Panc1 (cell line): ENCODE measurements around the gene KCNQ2. TPM values are rescaled to one million over a fixed set of nuclear protein-coding genes. Genes with fewer than 3 reads are reported as not detected.

Experiments used
- ATAC-seq: fragments of 200-7000 bp; cut with Tn5 transposase; 2 replicates; pipeline ENCODE4 v1.9.1; 2020; ENCODE audit warnings: mild to moderate bottlenecking, moderate library complexity
- BruUV-seq: library from RNA; stranded (reverse); fragments of 400-500 nt; replicated peaks from 2 replicates; lab custom pipeline; 2021; lab: Mats Ljungman, UMichigan
- CTCF ChIA-PET: fragments of 300-600 bp; sonication (Branson Sonifier 250); formaldehyde crosslinking; loops from one replicate; lab custom pipeline; 2022; ENCODE audit warnings: antibody characterized with exemption; lab: Charles Lee
- POLR2A ChIA-PET: fragments of 300-600 bp; sonication (Branson Sonifier 250); formaldehyde crosslinking; loops from one replicate; lab custom pipeline; 2022; ENCODE audit warnings: antibody characterized with exemption; lab: Charles Lee
- DNase-seq: peaks from one replicate; pipeline ENCODE4 v3.0.0-alpha.2; 2010; ENCODE audit warnings: low read depth, low spot score
- H3K27ac ChIP-seq: 2 replicates; pipeline ENCODE4 v1.5.1; 2011; ENCODE audit warnings: mild to moderate bottlenecking, low read length, inconsistent platforms
- H3K27me3 ChIP-seq: fragments of 200-500 bp; sonication (Bioruptor generic); 2 replicates; pipeline ENCODE4 v1.6.0; 2014; ENCODE audit warnings: low read length, inconsistent platforms; ENCODE audit not compliant: control insufficient read depth, insufficient read depth
- H3K36me3 ChIP-seq: fragments of 200-500 bp; sonication (Bioruptor generic); 2 replicates; pipeline ENCODE4 v1.5.1; 2014; ENCODE audit warnings: inconsistent platforms, mild to moderate bottlenecking, low read length, moderate library complexity; ENCODE audit not compliant: control insufficient read depth, insufficient read depth
- H3K4me1 ChIP-seq: 2 replicates; pipeline ENCODE4 v1.5.1; 2011; ENCODE audit warnings: inconsistent platforms, mild to moderate bottlenecking, low read length, moderate library complexity; ENCODE audit not compliant: control insufficient read depth, insufficient read depth
- H3K4me3 ChIP-seq, 2 experiments: 2 replicates each; pipeline ENCODE4 v1.5.1; 2011 to 2012; ENCODE audit warnings: low read depth in 2 of 2, low read length in 2 of 2, mild to moderate bottlenecking in 2 of 2, inconsistent platforms in 1 of 2, moderate library complexity in 1 of 2
- H3K9me3 ChIP-seq: fragments of 200-500 bp; sonication (Bioruptor generic); 2 replicates; pipeline ENCODE4 v1.5.1; 2014; ENCODE audit warnings: low read depth, mild to moderate bottlenecking, inconsistent platforms, low read length, moderate library complexity; ENCODE audit not compliant: control insufficient read depth, insufficient read depth
- POLR2AphosphoS5 ChIP-seq: IDR thresholded peaks from 2 replicates; pipeline ENCODE4 v1.6.1; 2012; ENCODE audit warnings: mild to moderate bottlenecking, low read depth, low read length, moderate library complexity
- SIN3A ChIP-seq: IDR thresholded peaks from 2 replicates; pipeline ENCODE4 v1.6.1; 2012; ENCODE audit warnings: low read depth, mild to moderate bottlenecking, low read length, moderate library complexity, borderline replicate concordance; ENCODE audit not compliant: insufficient read depth
- TCF7L2 ChIP-seq: IDR thresholded peaks from 2 replicates; pipeline ENCODE4 v1.6.1; 2011; ENCODE audit warnings: mild to moderate bottlenecking, low read depth, low read length, inconsistent platforms
- in situ Hi-C: cut with HindIII; loops from 2 replicates; pipeline ENCODE4 v1.10.0; 2016; ENCODE audit warnings: low sequenced_read_pairs, low pct_unique_long_range_greater_than_20kb
- intact Hi-C: fragments of 100-400 bp; cut with micrococcal nuclease; formaldehyde crosslinking; loops from one replicate; pipeline ENCODE4 v1.10.0; 2022; ENCODE audit not compliant: unreplicated experiment
- total RNA-seq: library from RNA; stranded (reverse); gene quantifications from one replicate; pipeline ENCODE4 v1.2.1, GENCODE V29; 2021; ENCODE audit not compliant: unreplicated experiment
- TF ChIP-seq, protein P1 (sequence below), 2 experiments: IDR thresholded peaks; 2 replicates each; pipeline ENCODE4 v1.6.1; 2011 to 2012; ENCODE audit warnings: low read depth in 2 of 2, control low read depth in 1 of 2, low read length in 1 of 2, mild to moderate bottlenecking in 1 of 2, moderate library complexity in 1 of 2; ENCODE audit not compliant: insufficient read depth in 1 of 2
- TF ChIP-seq, protein P2 (sequence below): fragments of 450-650 bp; IDR thresholded peaks from 2 replicates; pipeline ENCODE4 v1.5.1; 2017; ENCODE audit warnings: mild to moderate bottlenecking

Gene KCNQ2
- total RNA-seq, 1 experiment from 2014 or later, result 19.4 TPM

DNA sequence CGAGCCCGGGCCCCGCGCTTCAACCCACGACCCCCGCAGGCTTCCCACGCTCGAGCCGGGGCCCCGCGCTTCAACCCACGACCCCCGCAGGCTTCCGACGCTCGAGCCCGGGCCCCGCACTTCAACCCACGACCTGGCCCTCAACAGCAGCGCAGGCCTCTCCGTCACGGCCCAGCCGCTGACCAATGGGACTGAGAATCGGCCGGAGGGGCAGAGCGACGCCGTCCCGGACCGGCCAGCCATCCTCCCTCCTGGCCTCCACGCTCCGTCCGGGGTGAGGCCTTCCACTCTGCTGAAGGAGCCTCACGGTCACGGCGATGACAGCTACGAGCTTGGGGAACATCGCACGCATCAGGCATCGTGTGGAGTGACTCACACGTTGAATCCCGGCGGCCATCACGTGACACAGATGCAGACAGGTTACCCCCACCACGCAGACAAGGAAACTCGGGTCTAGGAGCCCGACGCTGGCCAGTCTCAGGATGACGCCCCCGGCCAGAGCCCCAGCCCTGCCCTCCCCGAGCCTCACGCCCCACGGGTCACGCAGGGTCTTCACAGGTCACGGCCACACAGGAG lies 6.1 kb downstream of the KCNQ2 start:
- no peaks in the 10 kb centered on the region for H3K36me3 ChIP-seq
- ChIA-PET POLR2A (no interaction called here), CTCF (no interaction called here)
- H3K27me3 ChIP-seq, result no peaks in the 10 kb centered on the region
- H3K9me3 ChIP-seq, result no peaks in the 10 kb centered on the region
- no peak overlapping the region for H3K27ac ChIP-seq
- H3K4me3 ChIP-seq, result no peak overlapping the region
- DNase-seq (no peak), ATAC-seq (no peak)
- in situ Hi-C loops, result no loop called here
- BruUV-seq, result no TSS peak
- TF ChIP-seq TCF7L2 (no peak), POLR2AphosphoS5 (no peak)
- TF ChIP-seq, protein P1, sequence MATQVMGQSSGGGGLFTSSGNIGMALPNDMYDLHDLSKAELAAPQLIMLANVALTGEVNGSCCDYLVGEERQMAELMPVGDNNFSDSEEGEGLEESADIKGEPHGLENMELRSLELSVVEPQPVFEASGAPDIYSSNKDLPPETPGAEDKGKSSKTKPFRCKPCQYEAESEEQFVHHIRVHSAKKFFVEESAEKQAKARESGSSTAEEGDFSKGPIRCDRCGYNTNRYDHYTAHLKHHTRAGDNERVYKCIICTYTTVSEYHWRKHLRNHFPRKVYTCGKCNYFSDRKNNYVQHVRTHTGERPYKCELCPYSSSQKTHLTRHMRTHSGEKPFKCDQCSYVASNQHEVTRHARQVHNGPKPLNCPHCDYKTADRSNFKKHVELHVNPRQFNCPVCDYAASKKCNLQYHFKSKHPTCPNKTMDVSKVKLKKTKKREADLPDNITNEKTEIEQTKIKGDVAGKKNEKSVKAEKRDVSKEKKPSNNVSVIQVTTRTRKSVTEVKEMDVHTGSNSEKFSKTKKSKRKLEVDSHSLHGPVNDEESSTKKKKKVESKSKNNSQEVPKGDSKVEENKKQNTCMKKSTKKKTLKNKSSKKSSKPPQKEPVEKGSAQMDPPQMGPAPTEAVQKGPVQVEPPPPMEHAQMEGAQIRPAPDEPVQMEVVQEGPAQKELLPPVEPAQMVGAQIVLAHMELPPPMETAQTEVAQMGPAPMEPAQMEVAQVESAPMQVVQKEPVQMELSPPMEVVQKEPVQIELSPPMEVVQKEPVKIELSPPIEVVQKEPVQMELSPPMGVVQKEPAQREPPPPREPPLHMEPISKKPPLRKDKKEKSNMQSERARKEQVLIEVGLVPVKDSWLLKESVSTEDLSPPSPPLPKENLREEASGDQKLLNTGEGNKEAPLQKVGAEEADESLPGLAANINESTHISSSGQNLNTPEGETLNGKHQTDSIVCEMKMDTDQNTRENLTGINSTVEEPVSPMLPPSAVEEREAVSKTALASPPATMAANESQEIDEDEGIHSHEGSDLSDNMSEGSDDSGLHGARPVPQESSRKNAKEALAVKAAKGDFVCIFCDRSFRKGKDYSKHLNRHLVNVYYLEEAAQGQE (IDR thresholded peaks at IDR 0.05; ENCODE audit: insufficient read depth in 1 of 2, low read depth in 2 of 2, low read length in 1 of 2), result no peak
- H3K4me1 ChIP-seq, result peaks cover 3% of the 10 kb centered on the region; the same call in 1 of the 2 replicates
- intact Hi-C loops, result no loop called here

DNA sequence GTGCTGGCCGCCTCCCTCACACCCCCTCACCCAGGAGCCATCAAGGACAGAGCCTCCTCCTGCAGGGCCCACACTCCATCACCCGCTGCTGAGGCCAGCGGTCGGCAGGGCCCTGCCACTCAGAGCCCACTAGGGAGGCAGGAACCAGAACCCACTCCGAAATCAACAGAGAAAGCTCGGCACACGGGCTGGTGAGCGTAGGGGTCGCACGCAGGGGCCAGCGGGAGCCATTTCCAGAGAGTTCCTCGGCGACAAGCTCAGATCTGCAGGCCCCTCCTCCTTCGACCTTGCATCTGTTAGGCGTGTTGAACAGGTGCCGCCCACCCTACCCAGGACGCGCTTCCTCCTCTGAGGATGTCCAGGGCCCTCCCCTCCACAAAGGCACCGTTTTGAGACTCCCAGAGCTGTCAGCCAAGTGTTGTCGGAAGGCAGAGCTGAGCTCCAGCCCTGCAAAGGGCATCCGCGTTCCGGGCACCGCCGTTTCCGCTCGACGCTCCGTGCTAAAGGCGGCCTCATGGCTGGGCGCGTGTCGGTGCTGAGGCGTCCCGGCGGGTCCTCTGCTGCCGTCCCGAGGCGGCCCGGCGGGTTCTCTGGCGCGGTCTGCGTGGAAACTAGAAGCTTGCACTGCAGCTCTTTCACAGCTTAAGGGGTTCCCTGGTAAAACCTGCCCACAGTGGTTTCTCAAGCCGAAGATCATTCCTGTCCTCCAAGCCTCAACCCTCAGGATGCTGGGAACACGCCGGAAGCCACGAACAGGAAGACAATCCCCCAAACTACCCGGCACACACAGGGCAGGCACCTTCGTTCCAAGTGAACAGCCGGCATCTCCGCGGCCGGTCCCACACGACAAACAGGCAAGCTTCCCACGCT lies 6.8 kb downstream of the KCNQ2 start:
- CTCF ChIA-PET, result interaction anchor here (0.5 kb wide), 1 partner anchor 62 kb away, joined by 3 read pairs; no protein-coding TSS in a partner anchor
- no TSS peak for BruUV-seq
- POLR2A ChIA-PET, result no interaction called here

More for the DNA sequence above, 6.8 kb downstream of the KCNQ2 start:
- in situ Hi-C loops (no loop called here), intact Hi-C loops (no loop called here)
- Histone ChIP-seq H3K27ac (no peak overlapping the region), H3K9me3 (no peaks in the 10 kb centered on the region), H3K36me3 (no peaks in the 10 kb centered on the region), H3K4me1 (no peaks in the 10 kb centered on the region), H3K27me3 (no peaks in the 10 kb centered on the region), H3K4me3 (no peak overlapping the region)
- TF ChIP-seq TCF7L2 (no peak), POLR2AphosphoS5 (no peak), SIN3A (no peak)
- TF ChIP-seq, protein P1 (IDR thresholded peaks at IDR 0.05; ENCODE audit: insufficient read depth in 1 of 2, low read depth in 2 of 2, low read length in 1 of 2), result no peak
- TF ChIP-seq, protein P2, sequence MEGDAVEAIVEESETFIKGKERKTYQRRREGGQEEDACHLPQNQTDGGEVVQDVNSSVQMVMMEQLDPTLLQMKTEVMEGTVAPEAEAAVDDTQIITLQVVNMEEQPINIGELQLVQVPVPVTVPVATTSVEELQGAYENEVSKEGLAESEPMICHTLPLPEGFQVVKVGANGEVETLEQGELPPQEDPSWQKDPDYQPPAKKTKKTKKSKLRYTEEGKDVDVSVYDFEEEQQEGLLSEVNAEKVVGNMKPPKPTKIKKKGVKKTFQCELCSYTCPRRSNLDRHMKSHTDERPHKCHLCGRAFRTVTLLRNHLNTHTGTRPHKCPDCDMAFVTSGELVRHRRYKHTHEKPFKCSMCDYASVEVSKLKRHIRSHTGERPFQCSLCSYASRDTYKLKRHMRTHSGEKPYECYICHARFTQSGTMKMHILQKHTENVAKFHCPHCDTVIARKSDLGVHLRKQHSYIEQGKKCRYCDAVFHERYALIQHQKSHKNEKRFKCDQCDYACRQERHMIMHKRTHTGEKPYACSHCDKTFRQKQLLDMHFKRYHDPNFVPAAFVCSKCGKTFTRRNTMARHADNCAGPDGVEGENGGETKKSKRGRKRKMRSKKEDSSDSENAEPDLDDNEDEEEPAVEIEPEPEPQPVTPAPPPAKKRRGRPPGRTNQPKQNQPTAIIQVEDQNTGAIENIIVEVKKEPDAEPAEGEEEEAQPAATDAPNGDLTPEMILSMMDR, result no peak
- ATAC-seq (no peak), DNase-seq (no peak)
